ENCODE results near the gene LRRC8D. TPM values are rescaled to one million over a fixed set of nuclear protein-coding genes. Genes with fewer than 3 reads are reported as not detected.

LRRC8D gene
- total RNA-seq, 1 experiment from 2014 or later, result 22.3 TPM

DNA sequence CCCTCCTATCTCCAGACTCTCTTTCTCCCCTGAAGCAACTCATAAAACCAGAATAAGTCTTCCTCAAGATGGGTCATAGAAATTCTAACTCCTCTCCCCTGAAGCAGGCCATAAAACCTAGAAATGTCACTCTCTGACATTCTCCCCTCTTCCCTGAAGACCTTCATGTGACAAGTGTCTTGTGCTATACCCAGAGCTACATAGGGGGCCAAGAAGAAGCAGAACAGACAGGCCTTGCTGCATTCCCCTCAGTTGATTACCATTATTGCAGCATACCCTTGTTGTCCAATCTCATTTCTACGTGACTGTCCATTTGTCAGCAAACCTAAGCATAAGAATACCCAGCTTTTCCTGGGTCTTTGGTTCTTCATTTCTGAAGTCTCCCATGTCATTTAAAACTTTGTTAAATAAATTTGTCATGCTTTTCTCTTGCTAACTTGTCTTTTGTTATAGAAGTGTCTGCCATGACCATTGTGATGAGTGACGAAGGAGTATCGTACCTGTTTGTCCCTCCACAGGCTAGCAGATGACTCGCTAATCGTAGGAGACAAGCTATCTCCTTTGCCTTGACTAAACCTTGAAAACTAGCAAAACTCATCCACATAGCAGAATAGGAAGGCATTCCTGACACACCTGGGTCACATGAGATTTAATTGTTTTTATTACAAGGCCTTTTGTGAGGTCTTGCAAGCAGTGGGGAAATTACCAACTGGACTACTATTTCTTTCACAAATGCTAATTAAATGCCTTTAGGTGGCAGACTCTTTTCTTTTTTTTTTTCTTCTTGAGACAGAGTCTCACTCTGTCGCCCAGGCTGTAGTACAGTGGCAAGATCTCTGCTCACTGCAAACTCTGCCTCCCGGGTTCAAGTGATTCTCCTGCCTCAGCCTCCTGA is 134.7 kb downstream of the LRRC8D start:
- CTCF ChIA-PET, result no interaction called here
- intact Hi-C loops (cut with micrococcal nuclease; ENCODE audit: unreplicated experiment), result no loop called here

DNA sequence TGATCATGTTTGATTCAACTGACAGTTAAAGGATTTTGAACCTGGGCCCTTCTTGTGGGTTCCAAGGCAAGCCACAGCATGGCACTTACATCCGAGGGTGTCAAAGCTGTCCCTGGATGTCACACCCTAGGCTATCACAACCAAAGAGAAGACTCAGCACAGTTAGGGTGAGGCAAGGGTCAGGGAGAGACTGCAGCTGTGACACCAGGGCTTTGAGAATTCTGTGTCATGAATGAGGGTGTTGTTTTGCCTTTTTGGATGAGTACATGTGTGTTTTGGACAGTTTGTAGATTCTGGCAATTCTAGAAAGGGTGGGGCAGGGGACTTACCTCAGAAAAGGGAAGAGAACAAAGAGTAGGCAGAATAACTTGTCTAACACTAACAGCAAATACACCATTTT is 136.3 kb downstream of the LRRC8D start:
- H3K36me3 Mint-ChIP-seq (ENCODE audit: insufficient read depth, unreplicated experiment), result no peaks in the 10 kb centered on the region
- no peak overlapping the region for H3K4me3 Mint-ChIP-seq (ENCODE audit: low read depth, unreplicated experiment)
- no peaks in the 10 kb centered on the region for H3K27me3 Mint-ChIP-seq (ENCODE audit: unreplicated experiment)
- peaks cover 12% of the 10 kb centered on the region for H3K4me1 Mint-ChIP-seq (ENCODE audit: low read depth, unreplicated experiment)
- CTCF ChIA-PET, result no interaction called here
- intact Hi-C loops (cut with micrococcal nuclease; ENCODE audit: unreplicated experiment), result no loop called here
- TF ChIP-seq, protein P1, sequence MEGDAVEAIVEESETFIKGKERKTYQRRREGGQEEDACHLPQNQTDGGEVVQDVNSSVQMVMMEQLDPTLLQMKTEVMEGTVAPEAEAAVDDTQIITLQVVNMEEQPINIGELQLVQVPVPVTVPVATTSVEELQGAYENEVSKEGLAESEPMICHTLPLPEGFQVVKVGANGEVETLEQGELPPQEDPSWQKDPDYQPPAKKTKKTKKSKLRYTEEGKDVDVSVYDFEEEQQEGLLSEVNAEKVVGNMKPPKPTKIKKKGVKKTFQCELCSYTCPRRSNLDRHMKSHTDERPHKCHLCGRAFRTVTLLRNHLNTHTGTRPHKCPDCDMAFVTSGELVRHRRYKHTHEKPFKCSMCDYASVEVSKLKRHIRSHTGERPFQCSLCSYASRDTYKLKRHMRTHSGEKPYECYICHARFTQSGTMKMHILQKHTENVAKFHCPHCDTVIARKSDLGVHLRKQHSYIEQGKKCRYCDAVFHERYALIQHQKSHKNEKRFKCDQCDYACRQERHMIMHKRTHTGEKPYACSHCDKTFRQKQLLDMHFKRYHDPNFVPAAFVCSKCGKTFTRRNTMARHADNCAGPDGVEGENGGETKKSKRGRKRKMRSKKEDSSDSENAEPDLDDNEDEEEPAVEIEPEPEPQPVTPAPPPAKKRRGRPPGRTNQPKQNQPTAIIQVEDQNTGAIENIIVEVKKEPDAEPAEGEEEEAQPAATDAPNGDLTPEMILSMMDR (IDR thresholded peaks at IDR 0.05; ENCODE audit: unreplicated experiment), result no peak
- H3K27ac Mint-ChIP-seq (ENCODE audit: unreplicated experiment), result no peak overlapping the region
- H3K9me3 Mint-ChIP-seq (ENCODE audit: low read depth, unreplicated experiment), result peaks cover 2% of the 10 kb centered on the region
- no peak for DNase-seq
- no TSS peak for BruUV-seq (replicated peaks)

More for the DNA sequence above, 134.7 kb downstream of the LRRC8D start:
- H3K27ac Mint-ChIP-seq (ENCODE audit: unreplicated experiment), result no peak overlapping the region
- TF ChIP-seq, protein P1 (IDR thresholded peaks at IDR 0.05; ENCODE audit: unreplicated experiment), result no peak
- peaks cover 12% of the 10 kb centered on the region for H3K4me1 Mint-ChIP-seq (ENCODE audit: low read depth, unreplicated experiment)
- no peak overlapping the region for H3K4me3 Mint-ChIP-seq (ENCODE audit: low read depth, unreplicated experiment)
- H3K27me3 Mint-ChIP-seq (ENCODE audit: unreplicated experiment), result no peaks in the 10 kb centered on the region
- no TSS peak for BruUV-seq (replicated peaks)
- DNase-seq, result no peak
- H3K36me3 Mint-ChIP-seq (ENCODE audit: insufficient read depth, unreplicated experiment), result no peaks in the 10 kb centered on the region
- H3K9me3 Mint-ChIP-seq (ENCODE audit: low read depth, unreplicated experiment), result peaks cover 2% of the 10 kb centered on the region

DNA sequence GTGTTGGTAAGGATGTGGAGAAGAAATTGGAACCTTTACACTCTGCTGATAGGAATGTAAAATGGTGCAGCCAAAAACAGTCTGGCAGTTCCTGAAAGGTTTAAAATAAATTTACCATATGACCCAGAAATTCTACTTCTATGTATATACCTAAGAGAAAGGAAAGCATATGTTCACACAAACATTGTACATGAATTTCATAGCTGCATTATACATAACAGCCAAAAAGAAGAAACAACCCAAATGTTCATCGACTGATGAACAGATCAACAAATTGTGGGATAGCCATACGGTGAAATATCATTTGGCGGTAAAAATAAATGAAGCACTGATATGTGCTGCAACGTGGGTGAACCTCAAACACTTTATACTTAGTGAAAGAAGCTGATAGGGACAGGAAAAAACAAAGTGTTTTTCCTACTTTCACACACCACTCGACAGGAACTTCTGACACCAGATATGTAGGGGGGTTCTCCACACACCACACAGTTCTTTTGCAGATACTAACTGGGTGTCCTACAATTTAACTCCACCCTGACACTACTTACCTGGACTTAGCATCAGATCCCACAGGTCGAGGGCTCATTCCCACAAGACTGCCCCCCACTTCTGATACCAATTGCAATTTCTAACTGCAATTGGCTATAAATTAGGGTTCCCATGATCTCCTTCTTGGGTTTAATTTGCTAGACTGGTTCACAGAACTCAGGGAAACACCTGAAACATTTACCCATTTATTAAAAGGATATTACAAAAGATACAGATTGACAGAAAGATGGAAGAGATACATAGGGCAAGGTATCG is 138.2 kb downstream of the LRRC8D start:
- H3K4me3 Mint-ChIP-seq (ENCODE audit: low read depth, unreplicated experiment), result no peak overlapping the region
- DNase-seq, result no peak
- peaks cover 12% of the 10 kb centered on the region for H3K4me1 Mint-ChIP-seq (ENCODE audit: low read depth, unreplicated experiment)
- H3K36me3 Mint-ChIP-seq (ENCODE audit: insufficient read depth, unreplicated experiment), result no peaks in the 10 kb centered on the region
- intact Hi-C loops (cut with micrococcal nuclease; ENCODE audit: unreplicated experiment), result no loop called here
- no TSS peak for BruUV-seq (replicated peaks)
- peaks cover 2% of the 10 kb centered on the region for H3K9me3 Mint-ChIP-seq (ENCODE audit: low read depth, unreplicated experiment)
- H3K27me3 Mint-ChIP-seq (ENCODE audit: unreplicated experiment), result no peaks in the 10 kb centered on the region
- TF ChIP-seq, protein P1 (IDR thresholded peaks at IDR 0.05; ENCODE audit: unreplicated experiment), result no peak
- CTCF ChIA-PET, result no interaction called here
- H3K27ac Mint-ChIP-seq (ENCODE audit: unreplicated experiment), result no peak overlapping the region

DNA sequence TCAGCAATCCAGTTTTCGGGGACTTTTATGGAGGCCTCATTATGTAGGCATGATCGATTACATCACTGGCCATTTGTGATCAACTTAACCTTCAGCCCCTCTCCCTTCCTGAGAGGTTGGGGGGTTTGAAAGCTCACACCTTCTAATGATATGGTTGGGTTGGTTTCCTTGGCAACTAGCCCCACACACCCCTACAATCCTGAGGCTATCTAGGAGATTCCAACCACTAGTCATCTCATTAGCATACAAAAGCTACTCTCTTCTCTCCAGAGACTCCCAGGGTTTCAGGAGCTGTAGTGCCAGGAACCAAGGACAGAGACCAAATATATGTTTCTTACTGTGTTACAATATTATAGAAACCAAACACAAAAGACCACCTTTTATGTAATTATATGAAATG is 138.9 kb downstream of the LRRC8D start:
- H3K36me3 Mint-ChIP-seq (ENCODE audit: insufficient read depth, unreplicated experiment), result no peaks in the 10 kb centered on the region
- H3K27ac Mint-ChIP-seq (ENCODE audit: unreplicated experiment), result no peak overlapping the region
- H3K9me3 Mint-ChIP-seq (ENCODE audit: low read depth, unreplicated experiment), result peaks cover 2% of the 10 kb centered on the region
- CTCF ChIA-PET, result no interaction called here
- peaks cover 12% of the 10 kb centered on the region for H3K4me1 Mint-ChIP-seq (ENCODE audit: low read depth, unreplicated experiment)
- H3K27me3 Mint-ChIP-seq (ENCODE audit: unreplicated experiment), result no peaks in the 10 kb centered on the region
- BruUV-seq (replicated peaks), result no TSS peak
- H3K4me3 Mint-ChIP-seq (ENCODE audit: low read depth, unreplicated experiment), result no peak overlapping the region
- no peak for DNase-seq
- intact Hi-C loops (cut with micrococcal nuclease; ENCODE audit: unreplicated experiment), result no loop called here
- TF ChIP-seq, protein P1 (IDR thresholded peaks at IDR 0.05; ENCODE audit: unreplicated experiment), result no peak

Data from Calu3 (cell line).